Measurements from ENCODE around the gene SLC7A5. TPM values are rescaled to one million over a fixed set of nuclear protein-coding genes. Genes with fewer than 3 reads are reported as not detected.

Gene SLC7A5
- total RNA-seq, 2 donors from 2014 or later, result 3.3 to 232 TPM

GRCh38 chr16:87839542-87840270 lies 29.6 kb downstream of the SLC7A5 start:
- TF ChIP-seq POLR2A (IDR thresholded peaks at IDR 0.05) (no peak), POLR2AphosphoS5 (IDR thresholded peaks at IDR 0.05) (no peak), CTCF (IDR thresholded peaks at IDR 0.05) (no peak)
- Histone ChIP-seq H3K36me3 (no peaks in the 10 kb centered on the region), H3K4me1 (replicated peaks) (no peaks in the 10 kb centered on the region), H3K27ac (no peak overlapping the region), H3K9me3 (no peaks in the 10 kb centered on the region), H3K27me3 (replicated peaks; ENCODE audit: insufficient read depth) (no peaks in the 10 kb centered on the region), H3K4me3 (no peak overlapping the region)
- DNase-seq (ENCODE audit: low spot score), result no peak
- 93% methylated on average over 29 of the region's 34 CpGs for WGBS
- intact Hi-C loops (cut with DNase I), result no loop called here

- Histone ChIP-seq H3K4me3 (no peak overlapping the region), H3K9me3 (no peaks in the 10 kb centered on the region), H3K4me1 (replicated peaks) (no peaks in the 10 kb centered on the region), H3K27me3 (replicated peaks; ENCODE audit: insufficient read depth) (no peaks in the 10 kb centered on the region), H3K27ac (no peak overlapping the region), H3K36me3 (no peaks in the 10 kb centered on the region)
- DNase-seq (ENCODE audit: low spot score), result no peak
- intact Hi-C loops (cut with DNase I), result no loop called here
- TF ChIP-seq POLR2A (IDR thresholded peaks at IDR 0.05) (no peak), CTCF (IDR thresholded peaks at IDR 0.05) (no peak), POLR2AphosphoS5 (IDR thresholded peaks at IDR 0.05) (no peak)
- 88% methylated on average over 26 of the region's 27 CpGs for WGBS
These were observed 30.4 kb downstream of the SLC7A5 start for GRCh38 chr16:87838643-87839541.

GRCh38 chr16:87837627-87838289 lies 31.5 kb downstream of the SLC7A5 start:
- no peak for DNase-seq (ENCODE audit: low spot score)
- no peaks in the 10 kb centered on the region for H3K27me3 ChIP-seq (replicated peaks; ENCODE audit: insufficient read depth)
- H3K36me3 ChIP-seq, result no peaks in the 10 kb centered on the region
- intact Hi-C loops (cut with DNase I), result no loop called here
- H3K4me1 ChIP-seq (replicated peaks), result no peaks in the 10 kb centered on the region
- no peak overlapping the region for H3K4me3 ChIP-seq
- TF ChIP-seq CTCF (IDR thresholded peaks at IDR 0.05), result no peak
- TF ChIP-seq POLR2AphosphoS5 (IDR thresholded peaks at IDR 0.05), result no peak
- no peak for TF ChIP-seq POLR2A (IDR thresholded peaks at IDR 0.05)
- 94% methylated on average over 21 of the region's 21 CpGs for WGBS
- H3K27ac ChIP-seq, result no peak overlapping the region
- H3K9me3 ChIP-seq, result no peaks in the 10 kb centered on the region

GRCh38 chr16:87836844-87837581 lies 32.3 kb downstream of the SLC7A5 start:
- H3K36me3 ChIP-seq, result no peaks in the 10 kb centered on the region
- no peak overlapping the region for H3K27ac ChIP-seq
- intact Hi-C loops (cut with DNase I), result no loop called here
- H3K27me3 ChIP-seq (replicated peaks; ENCODE audit: insufficient read depth), result no peaks in the 10 kb centered on the region
- TF ChIP-seq CTCF (IDR thresholded peaks at IDR 0.05) (no peak), POLR2A (IDR thresholded peaks at IDR 0.05) (no peak), POLR2AphosphoS5 (IDR thresholded peaks at IDR 0.05) (no peak)
- WGBS, result 79% methylated on average over 17 of the region's 17 CpGs
- no peaks in the 10 kb centered on the region for H3K9me3 ChIP-seq
- no peak for DNase-seq (ENCODE audit: low spot score)
- H3K4me1 ChIP-seq (replicated peaks), result no peaks in the 10 kb centered on the region
- no peak overlapping the region for H3K4me3 ChIP-seq

Data from prostate gland (tissue), 2 donors.